Mesothelial cell of epicardium (in vitro differentiated cells): ENCODE results near the gene IFNA1. TPM values are rescaled to one million over a fixed set of nuclear protein-coding genes. Genes with fewer than 3 reads are reported as not detected.

Experiments used
- total RNA-seq: library from RNA; stranded (reverse); gene quantifications from 3 replicates; pipeline ENCODE4 v1.2.1, GENCODE V29; 2021

The IFNA1 gene
- total RNA-seq, 1 donor from 2014 or later = not detected

Other genes starting within 250 kb of the IFNA1 start
- gene IFNA7, start 238.2 kb upstream of the IFNA1 start, total RNA-seq = not detected in 3 replicates
- not detected in 3 replicates for gene IFNA10, start 233.3 kb upstream of the IFNA1 start, total RNA-seq
- gene IFNA16, start 223.1 kb upstream of the IFNA1 start, total RNA-seq = not detected in 3 replicates
- gene IFNA17, start 212.2 kb upstream of the IFNA1 start, total RNA-seq = not detected in 3 replicates
- not detected in 3 replicates for gene IFNA14, start 200.4 kb upstream of the IFNA1 start, total RNA-seq
- not detected in 3 replicates for gene IFNA5, start 135.1 kb upstream of the IFNA1 start, total RNA-seq
- 36.7 to 37.5 TPM (median 36.9 TPM) in 3 replicates for gene KLHL9, start 105.0 kb upstream of the IFNA1 start, total RNA-seq
- gene IFNA6, start 89.6 kb upstream of the IFNA1 start, total RNA-seq = 0.14 TPM in 1 of 3 replicates, not detected in the others
- 0.60 to 1.0 TPM (median 0.66 TPM) in 3 replicates for gene IFNA13, start 72.4 kb upstream of the IFNA1 start, total RNA-seq
- gene IFNA2, start 55.0 kb upstream of the IFNA1 start, total RNA-seq = 0.34 to 0.62 TPM (median 0.58 TPM) in 3 replicates
- gene IFNA8, start 31.3 kb upstream of the IFNA1 start, total RNA-seq = not detected in 3 replicates
- 1.6 to 2.0 TPM (median 1.7 TPM) in 3 replicates for gene IFNE, start 41.9 kb downstream of the IFNA1 start, total RNA-seq